Measurements from ENCODE around the gene GIT2. TPM values are rescaled to one million over a fixed set of nuclear protein-coding genes. Genes with fewer than 3 reads are reported as not detected.

Gene GIT2
- total and polyA plus RNA-seq, 2 of the 13 experiments (the other 11 are each of a cell fraction or from before 2014, with no cell fraction given): 18.4 to 19.8 TPM

- TF ChIP-seq ZNF362 (CRISPR knock-in tag; IDR thresholded peaks at IDR 0.05; ENCODE audit: borderline replicate concordance): no peak
These were observed 32.2 kb upstream of the GIT2 start (continued) for GRCh38 chr12:110028323-110028722.

- peaks cover 2% of the 10 kb centered on the region for H3K79me2 ChIP-seq (ENCODE audit: insufficient read depth, low read length)
- WGBS (ENCODE audit: low lambda C conversion rate): 96% methylated on average over 2 of the region's 2 CpGs
- BruUV-seq (replicated peaks): no TSS peak
- FAIRE-seq: no peak
- no peaks in the 10 kb centered on the region for H3K27me3 ChIP-seq (ENCODE audit: control insufficient read depth in 1 of 2, insufficient read depth in 2 of 2, low read length in 2 of 2)
- H3K9me3 ChIP-seq (ENCODE audit: low read length): no peaks in the 10 kb centered on the region
- in situ Hi-C loops (cut with HindIII; ENCODE audit: extremely low pct_ligation_motif_present, low pct_unique_long_range_greater_than_20kb) (no loop called here), intact Hi-C loops (cut with micrococcal nuclease; ENCODE audit: unreplicated experiment) (no loop called here)
- H3K4me2 ChIP-seq (ENCODE audit: low read depth, low read length): no peak overlapping the region
- DNase-seq (ENCODE audit: low spot score): no peak
- no peak overlapping the region for H3K4me3 ChIP-seq (replicated peaks in 1 of 3; ENCODE audit: insufficient read depth in 1 of 3, low read depth in 2 of 3, low read length in 3 of 3)
- H3K4me1 ChIP-seq (ENCODE audit: insufficient read depth, low read length): peaks cover 15% of the 10 kb centered on the region; the same call in 1 of the 2 replicates
- H3K27ac ChIP-seq (ENCODE audit: extremely low read length, insufficient read depth, low read length): peak overlapping the region; percentile 27
- H2AFZ ChIP-seq (ENCODE audit: low read length): no peak overlapping the region
- TF ChIP-seq FOXP4 (CRISPR knock-in tag; IDR thresholded peaks at IDR 0.05): no peak
- TF ChIP-seq ISX (CRISPR knock-in tag; conservative IDR thresholded peaks at IDR 0.05): no peak
- no peak for TF ChIP-seq SIN3B (IDR thresholded peaks at IDR 0.05; ENCODE audit: low read length)
- TF ChIP-seq ZNF773 (CRISPR knock-in tag; IDR thresholded peaks at IDR 0.05; ENCODE audit: borderline replicate concordance): no peak
- no peak for TF ChIP-seq ETV5 (CRISPR knock-in tag; IDR thresholded peaks at IDR 0.05; ENCODE audit: borderline replicate concordance)
- no peak for TF ChIP-seq ZNF83 (CRISPR knock-in tag; IDR thresholded peaks at IDR 0.05; ENCODE audit: borderline replicate concordance)
- no peak for TF ChIP-seq ZNF414 (CRISPR knock-in tag; IDR thresholded peaks at IDR 0.05)
- no peak for TF ChIP-seq ZNF263 (CRISPR knock-in tag; IDR thresholded peaks at IDR 0.05)
- no peak for TF ChIP-seq ZNF574 (CRISPR knock-in tag; IDR thresholded peaks at IDR 0.05)
- no peak for TF ChIP-seq ZHX1 (CRISPR knock-in tag; IDR thresholded peaks at IDR 0.05; ENCODE audit: low read depth)
- no peak for TF ChIP-seq TCF7 (IDR thresholded peaks at IDR 0.05; ENCODE audit: low read depth)
- no peak for TF ChIP-seq MZF1 (CRISPR knock-in tag; IDR thresholded peaks at IDR 0.05; ENCODE audit: borderline replicate concordance)
- no peak for TF ChIP-seq SMAD9 (CRISPR knock-in tag; IDR thresholded peaks at IDR 0.05)
- POLR2A ChIA-PET: interaction anchor here (0.8 to 1.8 kb wide), 5 partner anchors 11 to 56 kb away, joined by 3 to 10 read pairs (median 6); partner anchors contain the start of gene ANKRD13A
- CTCF ChIA-PET (ENCODE audit: low intra/inter-chr PET ratio, low total read pairs): no interaction called here
- H3K9ac ChIP-seq (ENCODE audit: insufficient read depth, low read depth, low read length): no peak overlapping the region
- no peak for ATAC-seq
- peaks cover 19 to 74% of the 10 kb centered on the region in 2 experiments for H3K36me3 ChIP-seq (replicated peaks in 1 of 2; ENCODE audit: control insufficient read depth in 1 of 2, insufficient read depth in 2 of 2, low read length in 2 of 2)
- H4K20me1 ChIP-seq (ENCODE audit: insufficient read depth, low read length): no peaks in the 10 kb centered on the region
These were observed 27.9 kb upstream of the GIT2 start for GRCh38 chr12:110024051-110024450.

All from HepG2 (cell line).